GM12874 (cell line): ENCODE results near the gene CDC37L1.

ENCODE experiments used
- TF ChIP-seq, protein P1 (sequence below): IDR thresholded peaks from 2 replicates; pipeline ENCODE4 v1.5.1; 2011; ENCODE audit warnings: low read depth, mild to moderate bottlenecking, control low read depth, low read length, moderate library complexity; ENCODE audit not compliant: insufficient read depth

Gene CDC37L1

DNA sequence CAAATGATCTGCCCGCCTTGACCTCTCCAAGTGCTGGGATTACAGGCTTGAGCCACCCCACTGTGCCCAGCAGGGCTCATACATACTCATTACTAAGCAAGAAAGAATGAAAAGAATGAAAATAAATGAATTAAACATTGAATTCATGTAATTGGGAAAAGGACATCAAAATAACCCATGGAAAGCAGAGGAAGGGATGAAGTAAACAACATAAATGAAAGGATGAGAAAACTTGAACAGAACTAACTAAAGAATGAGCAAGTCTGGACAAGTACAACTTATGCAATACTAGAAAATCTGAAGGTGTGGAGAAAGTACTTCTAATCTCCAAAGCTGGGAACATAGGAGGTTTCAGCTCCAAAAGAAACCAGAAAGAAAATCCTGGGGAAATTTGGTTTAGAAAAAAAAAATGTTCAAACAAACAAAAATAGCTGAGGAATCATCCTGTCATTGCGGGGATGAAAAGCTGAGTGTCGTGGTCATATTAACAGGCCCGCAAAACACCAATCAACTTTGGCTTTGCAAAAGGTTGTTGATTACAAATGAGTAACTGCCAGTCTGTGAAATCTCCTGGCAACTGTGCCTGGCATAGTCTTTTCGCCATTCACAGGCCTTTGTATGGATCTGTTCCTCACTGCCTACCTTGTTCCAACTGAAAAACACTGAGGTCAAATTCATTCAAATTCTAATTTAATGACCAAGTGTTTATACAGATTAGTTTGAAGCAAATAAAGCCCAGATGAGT lies 63.9 kb downstream of the CDC37L1 start:
- TF ChIP-seq, protein P1, sequence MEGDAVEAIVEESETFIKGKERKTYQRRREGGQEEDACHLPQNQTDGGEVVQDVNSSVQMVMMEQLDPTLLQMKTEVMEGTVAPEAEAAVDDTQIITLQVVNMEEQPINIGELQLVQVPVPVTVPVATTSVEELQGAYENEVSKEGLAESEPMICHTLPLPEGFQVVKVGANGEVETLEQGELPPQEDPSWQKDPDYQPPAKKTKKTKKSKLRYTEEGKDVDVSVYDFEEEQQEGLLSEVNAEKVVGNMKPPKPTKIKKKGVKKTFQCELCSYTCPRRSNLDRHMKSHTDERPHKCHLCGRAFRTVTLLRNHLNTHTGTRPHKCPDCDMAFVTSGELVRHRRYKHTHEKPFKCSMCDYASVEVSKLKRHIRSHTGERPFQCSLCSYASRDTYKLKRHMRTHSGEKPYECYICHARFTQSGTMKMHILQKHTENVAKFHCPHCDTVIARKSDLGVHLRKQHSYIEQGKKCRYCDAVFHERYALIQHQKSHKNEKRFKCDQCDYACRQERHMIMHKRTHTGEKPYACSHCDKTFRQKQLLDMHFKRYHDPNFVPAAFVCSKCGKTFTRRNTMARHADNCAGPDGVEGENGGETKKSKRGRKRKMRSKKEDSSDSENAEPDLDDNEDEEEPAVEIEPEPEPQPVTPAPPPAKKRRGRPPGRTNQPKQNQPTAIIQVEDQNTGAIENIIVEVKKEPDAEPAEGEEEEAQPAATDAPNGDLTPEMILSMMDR: no peak

DNA sequence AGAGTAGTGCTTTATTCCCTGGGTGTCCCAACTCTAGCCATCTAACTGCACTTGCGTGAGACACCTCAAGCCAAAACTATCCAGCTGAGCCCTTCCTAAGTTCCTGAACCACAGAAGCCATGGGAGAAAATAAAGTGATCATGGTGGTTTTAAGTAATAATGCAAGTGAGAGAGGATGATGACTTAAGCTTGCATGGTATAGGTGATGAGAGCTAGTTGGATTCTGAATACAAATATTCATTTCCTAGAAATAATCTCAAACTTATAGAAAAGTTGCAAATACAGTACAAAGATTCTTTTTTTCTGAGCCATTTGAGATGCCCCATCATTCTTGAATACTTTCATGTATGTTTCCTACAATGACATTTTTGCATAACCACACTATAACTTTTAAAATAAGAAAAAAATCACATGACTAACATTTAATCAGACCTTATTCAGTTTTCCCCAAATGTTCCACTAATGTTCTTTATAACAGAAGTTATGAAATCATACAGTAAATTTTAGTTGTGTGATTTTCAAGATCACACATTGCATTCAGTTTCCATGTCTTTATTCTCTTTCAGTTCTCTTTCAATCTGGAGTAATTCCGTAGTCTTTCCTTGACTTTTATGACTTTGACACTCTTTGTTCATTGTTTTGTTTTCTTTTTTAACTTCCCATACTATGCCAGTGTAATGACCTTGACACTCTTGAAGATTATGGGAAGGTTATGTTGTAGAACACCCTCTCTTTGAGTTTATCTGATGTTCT lies 67.1 kb downstream of the CDC37L1 start:
- TF ChIP-seq, protein P1: no peak

- TF ChIP-seq, protein P1: no peak
Observed at GRCh38 chr9:4748612-4749011, 69.2 kb downstream of the CDC37L1 start.

DNA sequence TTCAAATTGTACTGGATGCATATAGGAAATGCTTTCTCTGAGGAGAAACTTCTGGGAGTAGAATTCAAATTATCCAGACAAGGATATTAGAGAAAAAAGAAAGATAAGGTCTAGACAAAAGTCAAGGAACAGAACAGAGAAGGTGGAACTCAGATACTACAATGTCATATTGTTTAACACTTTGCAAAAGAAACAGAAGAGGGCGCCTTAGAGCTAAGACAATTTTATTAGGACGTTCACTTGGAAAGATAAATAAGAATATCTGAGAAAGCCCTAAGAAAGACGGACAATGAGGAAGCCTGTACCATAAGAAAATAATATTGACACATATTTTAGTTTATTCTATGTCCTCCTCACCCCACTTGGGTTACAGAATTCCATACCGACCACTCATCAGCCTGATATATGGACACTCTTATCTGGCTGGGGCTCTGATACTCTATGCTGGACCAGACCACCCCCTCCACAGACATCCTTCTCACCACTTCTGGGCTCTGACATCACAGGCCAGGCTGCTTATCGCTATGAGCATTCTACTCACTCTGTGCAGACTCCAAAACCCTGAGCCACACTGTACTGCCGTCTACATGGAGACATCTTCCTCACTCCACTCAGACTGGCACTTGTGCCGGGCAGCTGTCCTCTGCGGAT lies 70.8 kb downstream of the CDC37L1 start:
- TF ChIP-seq, protein P1: peak; percentile 44; the same call in 1 of the 2 replicates

- TF ChIP-seq, protein P1: no peak
Observed at GRCh38 chr9:4755026-4755609, 75.7 kb downstream of the CDC37L1 start.

GRCh38 chr9:4756420-4756819 lies 77.1 kb downstream of the CDC37L1 start:
- TF ChIP-seq, protein P1: no peak
